Jurkat, Clone E6-1 (cell line): Measurements from ENCODE around the gene PNRC1.
"Not testable (repeated sequence)": the region's sequence is repeated elsewhere in the genome, so short reads cannot be mapped to it uniquely, and the experiment has no call there.

ENCODE experiments used
- DNase-seq: peaks from one replicate; pipeline ENCODE4 v3.0.0-alpha.2; 2011; ENCODE audit warnings: low read depth, low spot score
- H3K4me3 ChIP-seq: 2 replicates; pipeline ENCODE4 v1.5.1; 2011; ENCODE audit warnings: mild to moderate bottlenecking, low read length, control low read depth, moderate library complexity

The PNRC1 gene

GRCh38 chr6:89054208-89054607, 26.3 kb upstream of the PNRC1 start:
- no peak overlapping the region for H3K4me3 ChIP-seq
- DNase-seq = no peak

GRCh38 chr6:89057759-89058158, 22.8 kb upstream of the PNRC1 start:
- DNase-seq = no peak
- no peak overlapping the region for H3K4me3 ChIP-seq

- H3K4me3 ChIP-seq = no peak overlapping the region
- DNase-seq = no peak
Measured at GRCh38 chr6:89058627-89059026, 21.9 kb upstream of the PNRC1 start.

- no peak for DNase-seq
- no peak overlapping the region for H3K4me3 ChIP-seq
Measured at GRCh38 chr6:89059227-89059626, 21.3 kb upstream of the PNRC1 start.

- DNase-seq = no peak
- H3K4me3 ChIP-seq = no peak overlapping the region
Measured at GRCh38 chr6:89063881-89064280, 16.7 kb upstream of the PNRC1 start.

- DNase-seq, H3K4me3 ChIP-seq: not testable (repeated sequence)
Measured at GRCh38 chr6:89064931-89065330, 15.6 kb upstream of the PNRC1 start.

GRCh38 chr6:89066121-89066520, 14.4 kb upstream of the PNRC1 start:
- not testable (repeated sequence) for DNase-seq, H3K4me3 ChIP-seq

GRCh38 chr6:89066940-89067646, 13.5 kb upstream of the PNRC1 start:
- no peak overlapping the region for H3K4me3 ChIP-seq
- DNase-seq = no peak

GRCh38 chr6:89067796-89068195, 12.8 kb upstream of the PNRC1 start:
- H3K4me3 ChIP-seq = no peak overlapping the region
- no peak for DNase-seq

GRCh38 chr6:89068695-89069094, 11.9 kb upstream of the PNRC1 start:
- DNase-seq = no peak
- H3K4me3 ChIP-seq = no peak overlapping the region

- DNase-seq = no peak
- no peak overlapping the region for H3K4me3 ChIP-seq
Measured at GRCh38 chr6:89069536-89070163, 10.9 kb upstream of the PNRC1 start.

- no peak for DNase-seq
- H3K4me3 ChIP-seq = no peak overlapping the region
Measured at GRCh38 chr6:89071036-89071435, 9.5 kb upstream of the PNRC1 start.

- peak; percentile 78 for DNase-seq
- no peak overlapping the region for H3K4me3 ChIP-seq
Measured at GRCh38 chr6:89073014-89073620, 7.4 kb upstream of the PNRC1 start.

GRCh38 chr6:89073840-89074239, 6.7 kb upstream of the PNRC1 start:
- no peak for DNase-seq
- no peak overlapping the region for H3K4me3 ChIP-seq

GRCh38 chr6:89079511-89080234, 878 bp upstream of the PNRC1 start:
- H3K4me3 ChIP-seq = peak overlapping the region; percentile 91
- DNase-seq = peak; percentile 71

GRCh38 chr6:89081129-89081422, 525 bp downstream of the PNRC1 start:
- no peak for DNase-seq
- H3K4me3 ChIP-seq = peak overlapping the region; percentile 91

GRCh38 chr6:89081423-89082322, 1.1 kb downstream of the PNRC1 start:
- DNase-seq = peak; percentile 96
- peak overlapping the region; percentile 91 for H3K4me3 ChIP-seq

GRCh38 chr6:89082486-89082891, 1.9 kb downstream of the PNRC1 start:
- peak overlapping the region; percentile 91 for H3K4me3 ChIP-seq
- DNase-seq = no peak

GRCh38 chr6:89084542-89084941, 4.0 kb downstream of the PNRC1 start:
- no peak for DNase-seq
- no peak overlapping the region for H3K4me3 ChIP-seq
